Lower leg skin (tissue), 3 donors: ENCODE data around the gene BFSP1.

ENCODE experiments used
- CTCF ChIP-seq, 3 donors: fragments of 450-650 bp; IDR thresholded peaks; one replicate each; pipeline ENCODE4 v1.5.1; 2016; ENCODE audit warnings: antibody characterized with exemption in 3 of 3, mild to moderate bottlenecking in 3 of 3, moderate library complexity in 2 of 3
- POLR2A ChIP-seq, 2 donors: fragments of 450-650 bp; IDR thresholded peaks; one replicate each; pipeline ENCODE4 v1.6.1; 2016 to 2017; ENCODE audit warnings: antibody characterized with exemption in 2 of 2, mild to moderate bottlenecking in 1 of 2, moderate library complexity in 1 of 2

- TF ChIP-seq CTCF (IDR thresholded peaks at IDR 0.05) (no peak), POLR2A (IDR thresholded peaks at IDR 0.05) (no peak)
These were observed 32.5 kb downstream of the BFSP1 start for GRCh38 chr20:17498641-17499040.
